ENCODE measurements around the gene M6PR. TPM values are rescaled to one million over a fixed set of nuclear protein-coding genes. Genes with fewer than 3 reads are reported as not detected.
"Not testable (repeated sequence)": the region's sequence is repeated elsewhere in the genome, so short reads cannot be mapped to it uniquely, and the experiment has no call there.

The M6PR gene
- total RNA-seq, 1 experiment from 2014 or later, result 97.4 TPM

DNA sequence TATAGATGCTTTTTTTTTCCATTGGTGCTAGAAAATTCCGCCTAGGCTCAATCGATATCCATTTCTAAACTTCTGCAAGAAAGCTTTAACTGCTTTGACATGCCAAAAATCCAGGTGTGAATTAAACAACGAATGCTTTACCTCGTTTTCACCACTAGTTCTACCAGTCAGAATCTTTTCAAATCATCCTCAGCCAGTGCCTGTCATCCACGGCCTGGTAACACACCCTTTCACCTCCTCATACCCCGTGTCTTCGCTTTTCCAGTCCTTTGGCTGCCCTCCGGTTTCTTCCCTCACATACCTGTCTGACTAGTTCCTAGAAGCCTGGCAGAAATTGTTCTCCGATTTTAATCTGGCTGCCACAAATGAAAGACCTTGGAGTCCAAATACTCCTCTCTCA, 36.5 kb downstream of the M6PR start:
- no peak for DNase-seq (ENCODE audit: low spot score)

DNA sequence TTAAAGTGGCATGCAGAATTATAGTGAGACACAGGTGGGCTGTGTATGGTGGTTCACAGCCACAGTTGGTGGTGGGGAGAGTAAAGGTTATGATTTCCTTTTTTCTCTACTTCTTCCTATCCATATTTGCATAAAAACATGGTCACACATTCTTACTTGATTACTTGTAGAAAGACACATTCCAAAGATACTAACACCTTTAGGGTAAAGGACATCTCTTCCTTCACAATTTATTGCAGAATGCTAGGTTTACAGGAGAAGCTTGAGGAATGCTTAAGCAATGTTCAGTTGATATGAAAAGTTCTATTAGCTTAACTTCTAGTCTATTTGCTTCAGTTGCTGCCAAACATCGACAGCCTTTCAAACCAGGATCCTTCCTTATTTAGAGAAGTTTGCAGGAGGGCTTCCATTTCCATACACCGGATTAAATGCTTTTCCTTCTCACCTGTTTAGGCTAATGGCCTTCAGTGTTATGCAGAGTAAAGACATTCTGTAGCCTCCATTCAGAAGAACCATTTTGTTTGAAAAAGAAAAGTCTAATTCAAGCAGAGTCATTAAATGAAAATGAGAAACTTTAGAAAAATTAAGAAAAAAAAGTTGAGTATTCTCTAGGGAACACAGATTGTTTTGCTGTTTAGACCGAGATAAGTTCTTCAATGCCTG, 37.7 kb downstream of the M6PR start:
- DNase-seq (ENCODE audit: low spot score), result no peak

DNA sequence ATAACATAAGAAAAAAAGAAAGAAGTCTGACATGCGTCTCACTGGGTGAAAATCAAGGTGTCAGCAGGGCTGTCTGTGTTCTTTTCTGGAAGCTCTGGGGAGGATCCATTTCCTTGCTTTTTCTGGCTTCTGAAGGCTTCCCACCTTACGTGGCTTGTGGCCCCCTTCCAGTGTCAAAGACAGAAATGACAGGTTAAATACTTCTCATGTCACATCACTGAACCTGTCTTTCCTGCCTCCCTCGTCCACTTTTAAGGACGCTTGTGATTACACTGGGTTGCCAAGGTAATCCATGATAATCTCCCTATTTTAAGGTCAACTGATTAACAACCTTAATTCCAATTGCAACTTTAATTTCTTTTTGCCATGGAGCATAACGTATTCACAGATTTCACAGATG, 39.7 kb downstream of the M6PR start:
- no peak for DNase-seq (ENCODE audit: low spot score)

DNA sequence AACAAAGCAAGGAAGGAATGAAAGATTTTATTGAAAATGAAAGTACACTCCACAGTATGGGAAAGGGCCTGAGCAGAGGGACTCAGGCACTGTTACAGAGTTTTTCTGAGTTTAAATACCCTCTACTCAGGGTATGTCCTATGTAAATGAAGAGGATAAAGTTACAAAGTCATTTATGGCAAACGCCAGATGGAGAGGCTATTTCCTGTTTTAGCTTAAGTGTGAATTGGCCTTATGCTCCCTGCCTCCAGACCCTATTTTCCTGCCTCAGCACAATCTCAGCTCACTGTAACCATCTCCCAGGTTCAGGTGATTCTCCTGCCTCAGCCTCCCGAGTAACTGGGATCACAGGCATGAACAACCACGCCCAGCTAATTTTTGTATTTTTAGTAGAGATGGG, 41.9 kb downstream of the M6PR start:
- no peak for DNase-seq (ENCODE audit: low spot score)

DNA sequence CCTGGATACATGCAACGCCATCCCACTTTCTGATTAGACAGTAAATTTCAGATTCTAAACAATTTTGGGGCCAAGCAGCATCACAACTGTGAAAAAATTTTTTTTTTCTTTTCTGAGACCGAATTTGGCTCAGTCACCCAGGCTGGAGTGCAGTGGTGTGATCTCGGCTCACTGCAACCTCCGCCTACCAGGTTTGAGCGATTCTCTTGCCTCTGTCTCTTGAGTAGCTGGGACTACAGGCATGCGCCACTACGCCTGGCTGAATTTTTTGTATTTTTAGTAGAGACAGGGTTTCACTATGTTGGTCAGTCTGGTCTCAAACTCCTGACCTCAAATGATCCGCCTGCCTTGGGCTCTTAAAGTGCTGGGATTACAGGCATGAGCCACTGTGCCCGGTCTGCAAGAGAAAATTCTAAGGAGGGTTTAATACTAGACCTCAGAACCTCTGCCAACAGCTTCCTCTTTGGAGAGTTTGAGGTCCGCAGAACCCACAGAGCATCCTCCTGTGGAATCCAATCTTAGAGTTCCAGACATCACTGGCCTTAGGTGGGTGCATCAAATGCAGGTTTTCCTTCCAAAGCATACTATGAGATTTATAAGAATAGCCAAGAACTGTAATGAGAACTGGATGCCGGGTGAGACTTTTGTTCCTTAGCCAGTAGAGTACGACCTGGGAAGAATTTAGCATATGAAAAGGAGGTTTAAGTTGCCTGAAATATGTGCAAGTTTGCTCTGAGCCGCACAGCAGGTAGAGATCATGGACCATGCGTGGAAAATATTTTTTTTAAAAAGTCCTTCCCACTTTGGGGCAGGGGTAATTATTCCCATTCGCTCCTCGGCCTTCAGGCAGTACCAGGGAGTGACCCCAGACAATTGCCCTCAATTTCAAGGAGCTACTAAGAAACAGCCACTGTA, 42.9 kb downstream of the M6PR start:
- DNase-seq (ENCODE audit: low spot score), result no peak

DNA sequence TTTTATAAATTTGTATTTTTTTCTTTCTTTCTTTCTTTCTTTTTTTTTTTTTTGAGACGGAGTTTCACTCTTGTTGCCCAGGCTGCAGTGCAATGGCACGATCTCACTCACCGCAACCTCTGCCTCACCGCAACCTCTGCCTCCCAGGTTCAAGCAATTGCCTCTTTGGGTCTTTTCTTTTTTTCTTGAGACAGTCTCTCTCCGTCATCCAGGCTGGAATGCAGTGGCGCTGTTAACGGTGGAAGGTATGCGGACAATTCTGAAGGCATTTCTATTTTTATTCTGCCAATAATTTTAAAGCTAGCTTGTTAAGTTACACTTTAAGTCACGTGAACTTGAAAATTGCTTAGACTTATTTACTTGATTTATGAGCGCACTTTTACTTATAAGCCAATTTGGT, 43.9 kb downstream of the M6PR start:
- DNase-seq (ENCODE audit: low spot score), result no peak

DNA sequence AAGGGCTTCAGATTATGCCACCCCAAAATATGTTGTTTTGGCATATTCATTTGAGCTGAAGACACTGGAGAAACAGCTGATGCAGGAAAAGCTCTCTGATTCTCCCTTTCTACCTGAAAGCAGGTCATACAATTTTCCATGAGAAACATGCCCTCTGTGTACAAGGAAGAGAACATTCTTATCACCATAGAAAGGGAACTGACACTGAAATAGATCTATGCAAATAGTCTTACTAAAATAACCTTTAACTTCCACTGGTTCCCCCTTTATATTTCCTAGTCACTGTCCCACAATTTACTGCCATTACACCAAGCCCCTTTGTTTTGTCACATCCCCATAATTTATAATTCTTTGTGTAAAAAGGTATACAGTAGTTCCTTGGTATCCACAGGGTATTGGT, 44.8 kb downstream of the M6PR start:
- DNase-seq (ENCODE audit: low spot score), result no peak

DNA sequence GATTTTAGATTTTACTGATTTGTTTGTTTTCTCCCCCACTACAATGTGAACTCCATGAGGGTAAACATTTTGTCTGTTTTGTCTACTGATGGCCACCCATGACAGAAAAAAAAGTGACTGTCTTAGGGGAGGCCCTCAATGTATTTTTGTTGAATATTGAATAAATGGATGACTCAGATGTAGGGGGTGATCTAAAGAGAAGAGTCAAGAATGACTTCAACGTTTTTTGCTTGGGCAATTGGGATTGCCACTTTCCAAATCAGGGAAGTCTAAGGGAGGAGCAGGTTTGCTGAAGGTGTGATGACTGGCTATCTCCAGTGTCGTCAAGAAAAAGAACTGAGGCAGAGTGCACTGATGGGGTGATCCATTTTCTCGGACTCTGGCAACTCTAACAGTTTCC, 45.8 kb downstream of the M6PR start:
- no peak for DNase-seq (ENCODE audit: low spot score)

DNA sequence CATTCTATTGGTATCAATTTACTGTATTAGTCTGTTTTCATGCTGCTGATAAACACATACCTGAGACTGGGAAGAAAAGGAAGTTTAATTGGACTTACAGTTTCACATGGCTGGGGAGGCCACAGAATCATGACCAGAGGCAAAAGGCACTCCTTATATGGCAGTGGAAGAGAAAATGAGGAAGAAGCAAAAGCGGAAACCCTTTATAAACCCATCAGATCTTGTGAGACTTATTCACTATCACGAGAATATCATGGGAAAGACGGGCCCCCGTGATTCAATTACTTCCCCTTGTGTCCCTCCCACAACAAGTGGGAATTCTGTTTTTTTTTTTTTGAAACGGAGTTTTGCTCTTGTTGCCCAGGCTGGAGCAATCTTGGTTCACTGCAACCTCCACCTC, 46.7 kb downstream of the M6PR start:
- not testable (repeated sequence) for DNase-seq (ENCODE audit: low spot score)

DNA sequence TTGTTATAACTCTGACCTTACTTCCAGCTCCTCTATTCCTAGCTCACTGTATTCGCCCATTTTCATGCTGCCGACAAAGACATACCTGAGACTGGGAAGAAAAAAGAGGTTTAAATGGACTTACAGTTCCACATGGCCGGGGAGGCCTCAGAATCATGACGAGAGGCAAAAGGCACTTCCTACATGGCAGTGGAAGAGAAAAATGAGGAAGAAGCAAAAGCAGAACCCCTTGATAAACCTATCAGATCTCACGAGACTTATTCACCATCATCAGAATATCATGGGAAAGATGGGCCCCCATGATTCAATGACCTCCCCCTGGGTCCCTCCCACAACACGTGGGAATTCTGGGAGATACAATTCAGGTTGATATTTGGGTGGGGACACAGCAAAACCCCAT, 49.6 kb downstream of the M6PR start:
- no peak for DNase-seq (ENCODE audit: low spot score)

DNA sequence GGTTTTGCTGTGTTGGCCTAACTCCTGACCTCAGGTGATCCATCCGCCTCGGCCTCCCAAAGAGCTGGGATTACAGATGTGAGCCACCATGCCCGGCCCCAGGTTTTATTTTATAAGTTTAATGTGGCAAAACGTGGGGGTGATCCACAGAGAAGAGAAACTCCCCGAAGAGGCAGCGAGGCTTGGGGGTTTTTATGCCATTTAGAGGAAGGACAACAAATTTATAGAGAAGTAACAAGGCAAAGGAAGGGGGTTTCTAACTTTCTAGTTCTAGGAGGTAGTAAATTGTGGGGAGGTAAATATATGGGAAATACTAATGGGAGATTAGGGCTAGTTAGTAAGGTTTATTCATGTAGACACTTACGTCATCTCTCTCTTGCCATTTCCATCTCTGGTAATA, 52.4 kb downstream of the M6PR start:
- no peak for DNase-seq (ENCODE audit: low spot score)

DNA sequence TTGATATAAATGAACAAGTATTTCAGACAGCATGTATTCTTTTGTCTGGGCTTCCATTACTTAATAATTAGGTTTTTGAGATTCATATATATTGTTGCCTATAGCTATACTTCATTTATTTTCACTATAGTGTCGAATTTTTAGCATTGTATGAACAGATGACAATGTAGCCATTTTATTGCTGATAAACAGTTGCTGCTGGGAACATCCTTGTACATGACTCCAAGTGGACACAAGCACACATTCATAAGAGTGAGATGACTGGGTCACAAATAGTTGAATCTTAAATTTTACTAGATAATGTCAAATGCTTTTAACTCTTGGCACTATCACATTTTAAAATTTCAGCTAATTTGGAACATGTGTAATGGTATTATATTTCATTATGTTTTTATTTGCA, 54.5 kb downstream of the M6PR start:
- DNase-seq (ENCODE audit: low spot score), result no peak

DNA sequence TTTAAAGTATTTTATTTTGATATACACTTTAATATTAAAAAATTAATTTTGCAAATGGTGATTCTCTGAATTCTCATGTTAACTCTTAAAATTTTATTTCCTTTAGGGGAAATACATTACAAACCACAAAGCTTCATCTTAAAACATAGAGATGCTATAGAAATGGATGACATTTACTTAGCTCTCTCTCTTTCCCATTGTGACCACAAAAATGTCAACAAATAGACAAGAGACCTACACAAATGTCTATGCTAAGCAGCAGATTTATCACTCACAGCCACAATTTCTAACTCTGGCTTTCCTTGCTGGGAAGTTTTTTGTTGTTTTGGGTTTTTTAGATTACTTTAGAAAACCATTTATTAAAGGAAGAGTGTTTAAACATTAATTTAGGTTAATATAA, 55.1 kb downstream of the M6PR start:
- no peak for DNase-seq (ENCODE audit: low spot score)

DNA sequence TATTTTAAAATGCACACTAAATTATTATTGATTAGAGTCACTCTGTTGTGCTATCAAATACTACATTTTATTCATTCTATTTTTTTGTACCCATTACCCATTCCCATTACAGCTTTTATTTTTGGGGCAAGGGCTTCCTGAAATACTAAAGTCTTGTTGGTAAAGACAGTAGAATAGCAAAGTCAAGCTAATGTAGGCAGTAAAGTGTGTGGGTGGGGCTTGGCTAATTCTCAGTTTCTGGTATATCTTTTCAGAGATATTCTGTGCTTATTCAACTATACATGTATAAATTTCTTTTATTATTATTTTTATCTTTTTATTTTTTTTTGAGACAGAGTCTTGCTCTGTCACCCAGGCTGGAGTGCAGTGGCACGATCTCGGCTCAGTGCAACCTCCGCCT, 57.5 kb downstream of the M6PR start:
- DNase-seq (ENCODE audit: low spot score), result no peak

Other genes starting within 250 kb of the M6PR start
- not detected in 2 replicates for gene A2ML1, start 127.0 kb downstream of the M6PR start, total RNA-seq (2014; rRNA removed; shearing (Covaris generic))
- gene PHC1, start 35.1 kb downstream of the M6PR start, total RNA-seq (2014; rRNA removed; shearing (Covaris generic)), result 6.6 and 7.3 TPM in 2 replicates
- gene KLRG1, start 39.9 kb upstream of the M6PR start, total RNA-seq (2014; rRNA removed; shearing (Covaris generic)), result not detected in 2 replicates
- gene A2M, start 166.3 kb upstream of the M6PR start, total RNA-seq (2014; rRNA removed; shearing (Covaris generic)), result not detected in 2 replicates

Data from A172 (cell line).